GM21576 (cell line): Measurements from ENCODE around the gene ALX4.

Experiments used
- ATAC-seq: cut with Tn5 transposase; IDR thresholded peaks from one replicate; pipeline ENCODE4 v1.9.1; 2021; ENCODE audit warnings: mild to moderate bottlenecking, moderate library complexity; ENCODE audit not compliant: unreplicated experiment

ALX4 gene

DNA sequence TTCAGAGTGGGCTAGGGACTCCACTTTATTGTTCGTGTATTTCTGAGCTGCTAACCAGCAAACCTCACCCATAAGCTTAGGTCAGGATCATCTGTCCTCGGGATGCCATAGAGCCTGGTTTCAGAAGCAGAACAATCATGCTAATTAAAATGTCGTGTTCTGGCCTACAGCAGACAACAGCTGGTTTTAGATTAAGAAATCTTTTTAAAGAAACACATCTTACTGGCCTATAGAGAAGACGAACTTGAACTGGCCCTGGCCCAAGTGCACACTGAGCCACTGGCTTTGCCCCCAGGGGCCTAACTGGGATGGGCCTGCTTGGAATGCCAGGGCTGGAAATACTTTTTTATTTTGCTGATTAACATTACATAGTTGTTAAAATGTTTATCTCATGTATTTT lies 63.2 kb downstream of the ALX4 start:
- ATAC-seq: no peak

DNA sequence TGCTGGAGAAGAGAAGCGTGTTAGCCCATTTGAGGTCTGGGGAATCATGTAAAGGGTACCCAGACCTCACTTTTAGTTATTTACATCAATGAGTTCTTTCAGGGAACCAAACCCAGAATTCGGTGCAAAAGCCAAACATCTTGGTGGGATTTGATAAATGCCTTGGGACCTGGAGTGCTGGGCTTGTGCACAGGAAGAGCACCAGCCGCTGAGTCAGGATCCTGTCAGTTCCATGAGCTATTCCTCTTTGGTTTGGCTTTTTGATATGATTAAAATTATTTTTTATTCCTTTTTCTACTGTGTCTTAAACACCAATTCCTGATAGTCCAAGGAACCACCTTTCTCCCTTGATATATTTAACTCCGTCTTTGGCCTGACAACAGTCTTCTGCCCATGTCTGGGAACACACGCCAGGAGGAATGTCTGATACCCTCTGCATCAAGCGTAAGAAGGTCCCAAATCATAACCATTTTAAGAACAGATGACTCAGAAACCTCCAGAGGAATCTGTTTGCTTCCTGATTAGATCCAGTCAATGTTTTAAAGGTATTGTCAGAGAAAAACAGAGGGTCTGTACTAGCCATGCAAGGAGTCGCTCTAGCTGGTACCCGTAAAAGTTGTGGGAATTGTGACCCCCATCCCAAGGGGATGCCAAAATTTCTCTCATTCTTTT lies 65.2 kb downstream of the ALX4 start:
- ATAC-seq: no peak

DNA sequence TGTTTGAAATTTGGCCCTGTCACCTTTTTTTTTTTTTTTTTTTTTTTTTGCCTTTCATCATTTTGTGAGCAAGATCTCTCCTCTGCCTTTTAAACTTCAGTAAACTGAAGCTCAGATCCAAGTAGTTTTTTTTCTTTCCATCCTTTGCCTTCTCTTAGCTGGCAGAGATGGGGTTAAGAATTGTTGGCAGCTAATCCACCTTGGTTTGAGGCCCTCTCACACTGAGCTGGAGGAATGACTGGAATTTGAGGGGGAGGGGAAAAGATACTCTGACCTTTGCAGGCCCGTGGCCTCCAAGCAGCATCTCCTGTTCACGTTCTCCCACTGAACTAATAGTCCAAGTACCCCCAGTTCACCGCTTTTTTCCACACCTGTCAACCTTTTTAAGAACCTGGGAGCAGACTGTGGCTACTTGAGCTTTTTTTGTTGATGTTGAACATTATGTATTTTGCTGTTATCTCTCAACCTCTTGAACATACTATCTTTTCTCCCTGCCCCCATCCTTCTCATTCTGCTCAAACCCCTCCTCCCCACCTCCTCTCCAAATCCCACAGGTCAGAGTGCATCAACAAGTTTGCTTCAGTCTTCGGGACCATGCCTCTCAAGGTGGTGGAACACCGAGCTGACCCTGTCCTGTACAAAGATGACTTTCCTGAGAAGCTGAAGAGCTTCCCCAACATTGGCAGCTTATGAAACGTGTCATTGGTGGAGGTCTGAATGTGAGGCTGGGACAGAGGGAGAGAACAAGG lies 66.2 kb downstream of the ALX4 start:
- ATAC-seq: no peak

DNA sequence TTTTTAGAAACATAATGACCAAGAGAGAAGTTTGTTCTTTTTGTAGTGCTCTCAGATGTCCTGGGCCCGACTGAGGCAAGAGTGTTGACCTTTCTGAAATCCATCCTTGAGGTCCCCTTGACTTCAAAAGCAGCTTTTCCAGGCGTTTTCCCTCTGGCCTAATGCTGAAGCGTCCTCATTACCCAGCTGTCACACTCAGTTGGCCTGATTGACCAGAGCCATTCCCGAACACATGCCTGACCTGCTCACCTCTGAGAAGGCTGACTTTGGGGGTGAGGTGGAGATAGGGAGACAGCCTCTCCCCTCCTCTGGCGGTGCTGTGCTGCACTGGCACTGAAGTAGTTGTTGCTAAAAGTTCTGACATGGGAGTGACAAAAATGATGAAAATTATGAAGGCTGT lies 66.9 kb downstream of the ALX4 start:
- ATAC-seq: no peak

DNA sequence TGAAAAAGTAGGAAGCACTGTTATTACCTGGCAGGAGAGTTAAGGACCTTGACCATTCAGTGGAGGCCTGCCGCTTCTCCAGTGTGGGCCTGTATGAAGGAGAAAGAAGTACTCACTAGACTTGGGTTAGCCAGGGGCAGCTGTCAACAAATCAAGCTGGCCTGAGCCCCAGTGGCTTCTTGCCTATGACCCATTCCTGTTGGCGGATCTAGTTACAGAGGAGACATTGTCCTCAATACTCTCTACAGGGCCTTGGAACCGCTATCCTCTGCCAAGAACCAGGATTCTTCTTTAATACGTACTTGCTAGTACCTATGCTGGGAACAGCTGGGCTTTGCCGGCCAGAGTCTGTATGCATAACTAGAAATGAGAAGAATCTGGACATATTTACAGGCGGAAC lies 68.1 kb downstream of the ALX4 start:
- no peak for ATAC-seq

DNA sequence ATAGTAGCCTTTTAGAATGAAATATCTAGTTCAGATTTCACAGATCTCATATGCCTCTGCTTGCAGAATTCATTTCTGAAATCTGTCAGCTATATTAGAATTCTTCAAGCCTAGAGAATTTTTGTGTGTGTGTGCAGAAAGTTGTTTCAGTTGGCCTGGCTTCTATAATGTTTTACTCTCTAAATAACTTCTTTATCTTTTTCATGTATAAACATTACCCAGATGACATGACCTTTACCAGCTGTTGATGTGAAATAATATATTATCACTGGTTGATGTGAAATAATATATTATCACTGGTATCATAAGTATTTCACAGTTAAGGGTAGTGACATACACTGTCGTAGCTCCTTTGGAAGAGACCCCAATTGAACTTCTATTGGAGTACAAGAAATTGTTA lies 72.8 kb downstream of the ALX4 start:
- ATAC-seq: no peak

DNA sequence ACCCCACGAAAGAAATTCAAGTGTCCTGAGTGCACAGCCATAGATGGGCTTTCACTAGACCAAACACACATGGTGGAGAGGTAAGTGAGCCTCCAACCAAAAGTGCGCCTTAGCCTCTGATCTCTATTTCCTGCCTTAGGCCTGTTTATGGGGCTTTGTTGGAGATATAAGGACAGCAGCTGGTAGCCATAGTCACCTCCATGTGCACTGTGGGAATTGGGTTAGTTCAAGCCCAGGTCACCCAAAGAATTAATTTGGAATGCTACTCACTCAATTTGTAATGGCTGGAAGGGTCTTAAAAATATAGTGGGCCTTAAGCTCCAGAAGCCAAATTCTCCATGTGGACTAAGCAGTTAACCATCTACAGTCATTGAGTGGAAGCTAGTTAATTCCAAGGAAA lies 73.6 kb downstream of the ALX4 start:
- ATAC-seq: no peak

DNA sequence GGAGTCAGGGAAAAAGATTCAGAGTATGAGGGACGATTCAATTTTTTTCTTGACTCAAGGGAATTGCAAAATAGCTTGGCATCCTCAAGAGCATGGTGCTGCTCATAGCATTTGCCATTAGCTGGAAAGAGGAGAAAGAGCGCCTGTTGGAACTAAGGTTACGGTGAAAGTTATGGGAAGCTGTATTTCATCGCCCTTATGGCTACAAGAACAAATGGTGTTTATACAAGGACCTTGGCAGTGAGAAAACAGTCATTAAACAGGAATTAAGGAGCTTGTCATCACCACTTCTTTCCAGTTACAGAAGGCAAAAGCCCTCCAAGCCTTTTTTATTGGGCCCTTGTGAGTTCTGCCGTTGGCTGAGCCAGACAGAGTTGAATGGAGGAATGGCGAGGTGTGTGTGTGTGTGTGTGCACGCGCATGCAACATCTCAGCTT lies 74.2 kb downstream of the ALX4 start:
- ATAC-seq: no peak

DNA sequence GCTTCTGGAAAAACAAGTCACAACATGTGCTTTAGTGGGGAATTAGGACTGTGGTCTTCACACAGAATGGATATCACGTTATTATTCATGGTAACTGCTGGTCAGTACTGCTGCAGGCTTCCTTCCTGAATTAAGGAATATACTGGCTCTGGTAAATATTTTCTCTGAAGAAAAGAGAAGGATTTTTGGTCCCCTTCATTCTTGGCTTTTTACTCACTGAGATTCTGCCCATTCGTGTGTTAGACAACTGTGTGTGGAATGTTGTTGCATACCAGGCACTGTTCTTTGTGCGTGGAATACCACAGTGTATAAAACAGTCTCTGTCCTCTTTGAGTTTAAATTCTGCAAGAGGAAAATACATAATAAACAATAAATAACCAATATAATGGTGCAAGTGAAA lies 80.3 kb downstream of the ALX4 start:
- ATAC-seq: no peak

DNA sequence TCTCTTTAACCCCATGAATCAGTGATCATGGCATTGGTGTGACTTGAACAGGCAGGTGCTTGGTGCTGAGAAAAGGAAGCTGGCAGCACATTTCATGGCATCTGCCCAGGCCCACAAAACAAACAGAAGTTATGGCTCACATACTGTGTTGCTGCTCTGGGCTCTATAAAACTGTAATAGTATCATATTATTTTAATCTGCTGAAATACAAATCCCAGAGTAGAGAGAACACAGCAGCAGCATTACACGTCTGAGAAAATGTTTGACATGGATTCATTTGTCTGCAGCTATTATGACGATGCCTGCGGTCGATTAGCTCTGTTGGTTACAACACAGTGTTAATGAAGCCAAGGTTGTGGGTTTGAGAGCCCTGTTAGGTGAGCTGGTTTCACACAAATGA lies 80.8 kb downstream of the ALX4 start:
- ATAC-seq: no peak

DNA sequence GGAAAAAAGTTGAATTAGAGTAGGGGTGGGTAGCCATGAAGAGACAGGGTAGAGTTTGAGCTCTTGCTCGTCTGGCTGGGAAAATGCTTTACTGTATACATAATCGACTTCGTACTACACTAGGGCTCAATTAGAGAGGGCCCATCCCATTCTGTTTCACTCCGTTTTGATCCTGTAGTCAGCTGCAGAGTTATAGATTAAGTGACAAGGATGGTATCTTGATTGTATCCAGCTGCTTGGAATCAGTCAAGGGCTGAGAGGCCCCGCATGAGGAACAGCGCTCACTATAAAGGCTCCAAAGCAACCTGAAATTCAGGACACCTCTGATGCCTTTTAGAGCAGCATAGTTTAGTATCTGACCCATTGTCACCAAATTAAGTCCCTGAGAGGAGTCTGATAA lies 81.6 kb downstream of the ALX4 start:
- ATAC-seq: no peak

DNA sequence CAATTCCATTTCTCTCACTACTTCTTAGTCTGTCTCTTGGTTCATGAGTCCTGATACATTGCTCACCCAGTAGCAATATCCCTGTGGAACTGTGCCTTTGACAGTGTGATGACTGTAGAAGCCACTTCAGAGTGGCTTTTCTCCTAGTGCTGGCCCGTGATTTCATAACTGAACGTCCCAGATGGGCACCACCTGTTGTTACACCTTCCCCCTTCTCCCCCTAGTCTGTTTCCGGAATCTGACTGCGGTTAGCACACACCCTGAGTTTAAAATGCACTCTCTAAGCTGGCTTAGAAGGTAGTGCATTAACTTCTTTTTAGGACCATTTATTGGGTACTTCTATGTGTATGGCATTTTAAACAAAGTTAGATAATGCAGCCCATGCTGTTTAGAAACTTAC lies 83.0 kb downstream of the ALX4 start:
- no peak for ATAC-seq

DNA sequence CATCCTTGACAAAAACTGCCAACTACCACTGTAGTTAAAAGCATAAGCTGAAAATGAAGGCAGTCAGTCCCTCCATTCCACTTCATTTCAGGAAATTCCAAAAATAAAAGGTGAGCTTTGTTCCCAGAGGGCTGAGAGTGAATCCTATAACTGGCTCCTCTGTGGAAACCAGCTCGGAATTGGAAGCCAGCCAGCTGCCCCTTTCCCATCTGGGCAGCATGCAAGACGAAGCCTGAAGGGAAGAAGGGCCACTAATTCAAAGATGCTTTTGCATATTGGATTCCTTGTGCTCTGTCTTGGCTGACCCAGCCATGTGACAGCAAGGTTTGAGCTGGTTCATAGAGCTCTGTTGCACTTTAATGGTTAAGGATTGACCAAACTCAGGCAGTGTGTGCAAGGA lies 83.4 kb downstream of the ALX4 start:
- ATAC-seq: no peak

DNA sequence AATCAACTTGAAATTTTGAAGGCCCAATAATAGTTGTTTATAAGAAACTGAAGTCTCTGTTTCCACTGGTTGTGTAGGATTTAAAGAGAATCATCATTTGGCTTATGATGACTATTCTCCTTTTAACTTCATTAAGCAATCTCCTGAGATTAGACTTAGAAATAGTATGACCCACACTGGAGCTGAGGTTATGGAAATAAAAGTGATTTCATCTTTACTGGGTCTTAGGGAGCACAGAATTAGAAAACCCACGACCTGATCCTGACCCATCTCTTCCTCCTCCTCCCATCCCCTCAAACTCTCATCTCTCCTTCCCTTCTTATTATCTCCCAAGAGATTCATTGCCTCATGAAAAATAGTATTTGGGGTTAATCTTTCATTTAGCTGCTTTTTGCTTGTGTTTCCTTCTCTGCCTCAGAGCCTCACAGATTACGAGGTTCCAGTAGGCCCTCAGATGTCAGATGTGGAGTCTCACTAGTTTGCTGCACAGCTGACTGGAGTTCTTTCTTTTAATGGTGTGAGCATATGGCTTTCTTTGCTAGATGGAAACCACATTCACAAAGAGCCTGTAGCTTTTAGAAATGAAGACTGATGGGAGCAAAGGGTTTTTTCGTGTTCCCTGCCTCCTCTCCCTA lies 85.0 kb downstream of the ALX4 start:
- no peak for ATAC-seq

DNA sequence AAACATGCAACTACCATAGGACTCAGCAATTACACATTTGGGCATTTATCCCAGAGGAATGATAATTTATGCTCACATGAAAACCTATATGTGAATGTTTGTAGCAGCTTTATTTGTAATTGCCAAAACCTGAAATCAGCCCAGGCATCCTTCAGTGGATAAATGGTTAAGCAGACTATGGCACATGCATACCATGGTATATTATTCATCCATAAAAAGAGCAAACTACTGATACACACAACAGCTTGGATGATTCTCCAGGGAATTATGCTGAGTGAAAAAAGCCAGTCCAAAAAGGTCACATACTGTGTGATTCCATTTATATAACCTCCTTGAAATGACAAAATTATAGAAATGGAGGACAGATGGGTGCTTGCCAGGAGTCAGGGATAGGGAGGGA lies 86.7 kb downstream of the ALX4 start:
- no peak for ATAC-seq

DNA sequence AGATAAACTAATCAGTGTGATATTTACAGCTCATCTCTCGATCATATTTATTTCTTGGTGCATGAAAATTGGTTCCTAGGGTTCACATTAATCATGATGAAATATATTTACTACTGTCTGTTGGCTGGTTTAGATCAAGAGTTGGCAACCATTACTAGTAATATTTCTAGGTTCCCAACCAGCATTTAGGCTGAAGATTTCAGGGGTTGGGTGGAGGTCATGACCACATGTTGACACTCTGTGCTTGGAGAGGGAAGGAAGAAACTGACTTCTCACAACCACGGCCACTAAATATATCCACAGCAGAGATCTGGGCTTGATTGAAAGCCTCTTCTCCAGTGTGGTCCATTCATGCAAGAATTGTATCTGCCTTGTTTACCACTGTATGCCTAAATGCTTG lies 87.9 kb downstream of the ALX4 start:
- ATAC-seq: no peak

DNA sequence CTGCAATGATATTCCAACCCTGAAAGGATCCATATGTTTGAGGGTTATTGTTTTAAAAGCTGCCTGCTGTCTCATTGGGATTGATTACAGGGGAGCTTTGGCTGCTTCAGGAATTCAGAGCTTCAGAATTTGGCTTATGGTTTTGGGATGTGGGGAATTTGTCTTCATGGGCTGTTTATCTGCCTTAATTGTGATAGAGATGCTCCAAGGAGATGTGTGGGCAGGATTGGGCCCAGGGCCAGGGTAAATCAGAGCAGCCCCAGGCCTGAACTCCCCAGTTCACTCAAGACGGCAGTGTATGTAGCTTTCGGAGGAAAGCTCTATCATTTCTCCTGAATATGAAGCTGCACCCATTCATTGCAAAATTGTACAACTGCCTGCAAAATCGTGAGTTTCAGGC lies 88.5 kb downstream of the ALX4 start:
- ATAC-seq: no peak

DNA sequence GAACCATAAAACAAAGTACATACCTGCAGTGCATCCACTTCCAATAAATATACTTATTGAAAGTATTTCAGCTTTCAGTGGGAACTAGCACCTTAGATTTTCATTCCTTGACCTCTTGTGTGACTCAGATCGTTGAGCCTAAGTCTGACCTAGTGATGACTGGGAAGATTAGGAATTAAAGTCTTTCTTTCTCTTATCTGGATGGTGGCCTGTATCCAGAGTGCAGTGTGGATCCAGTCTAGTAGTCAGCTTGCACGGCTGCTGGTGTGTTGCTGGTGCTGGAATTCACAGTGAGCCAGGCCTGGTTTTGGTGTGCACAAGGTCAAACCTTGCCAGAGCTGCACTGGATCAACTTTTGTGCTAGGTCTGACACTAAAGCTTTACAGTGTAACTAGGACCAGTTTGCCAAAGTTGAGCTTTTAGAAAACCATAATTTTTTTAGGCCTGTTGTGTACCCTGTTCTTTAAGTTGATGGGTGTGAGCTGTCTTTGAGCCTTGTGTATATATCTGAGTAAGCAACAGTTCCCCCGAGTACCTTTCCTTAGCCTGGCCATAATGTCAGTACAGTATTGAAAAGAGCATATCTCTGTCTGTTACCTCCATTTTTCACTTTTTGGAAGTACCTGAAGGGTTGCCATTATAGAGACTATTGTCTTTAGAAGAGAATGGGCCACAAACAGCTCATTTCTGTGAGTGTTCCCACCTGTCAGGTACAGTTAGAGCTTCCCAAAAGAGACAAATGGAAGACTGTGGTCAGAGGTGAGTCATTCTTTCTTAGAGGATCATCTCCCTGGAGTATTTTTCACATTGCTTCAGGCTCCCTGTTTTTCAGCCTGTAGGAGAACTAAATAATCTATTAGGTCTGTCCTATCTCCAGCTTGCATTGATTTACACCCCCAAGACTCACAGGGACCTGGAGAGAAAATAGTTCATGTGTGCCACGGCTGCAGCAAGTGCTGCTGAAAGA lies 89.8 kb downstream of the ALX4 start:
- no peak for ATAC-seq

DNA sequence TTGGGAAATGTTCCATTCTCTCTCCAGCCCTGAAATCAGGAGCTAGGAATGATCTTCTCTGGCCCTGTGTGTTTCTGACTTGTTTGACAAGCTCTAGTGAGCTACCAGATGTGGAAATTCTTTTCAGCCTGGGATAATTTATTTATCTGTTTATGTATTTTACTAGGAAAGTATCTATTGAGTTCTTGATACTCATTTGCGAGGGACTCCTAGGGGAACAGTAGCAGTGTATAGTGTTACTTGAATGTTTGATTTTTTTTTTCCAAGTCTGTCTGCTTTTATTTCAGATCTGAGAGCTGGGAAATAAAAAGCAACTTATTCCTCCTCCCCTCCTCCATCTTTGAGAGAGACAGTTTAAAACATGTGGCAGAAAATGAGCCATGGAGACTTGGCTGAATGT lies 92.5 kb downstream of the ALX4 start:
- no peak for ATAC-seq

DNA sequence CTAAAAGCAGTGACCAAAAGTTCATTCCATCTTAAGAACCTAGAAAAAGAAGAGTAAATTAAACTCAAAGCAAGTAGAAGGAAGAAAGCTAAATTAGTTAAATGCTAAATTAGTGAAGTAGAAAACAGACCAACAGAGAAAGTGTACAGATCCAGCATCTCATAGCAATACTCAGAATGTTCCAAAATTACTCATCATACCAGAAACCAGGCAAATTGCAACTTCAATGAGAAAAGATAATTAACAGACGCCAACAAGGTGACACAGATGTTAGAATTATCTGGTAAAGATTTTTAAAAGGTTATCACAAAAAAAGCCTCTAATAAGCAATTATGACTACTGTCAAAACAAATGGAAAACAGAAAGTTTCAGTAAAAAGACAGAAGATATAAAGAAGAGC lies 96.8 kb downstream of the ALX4 start:
- no peak for ATAC-seq

DNA sequence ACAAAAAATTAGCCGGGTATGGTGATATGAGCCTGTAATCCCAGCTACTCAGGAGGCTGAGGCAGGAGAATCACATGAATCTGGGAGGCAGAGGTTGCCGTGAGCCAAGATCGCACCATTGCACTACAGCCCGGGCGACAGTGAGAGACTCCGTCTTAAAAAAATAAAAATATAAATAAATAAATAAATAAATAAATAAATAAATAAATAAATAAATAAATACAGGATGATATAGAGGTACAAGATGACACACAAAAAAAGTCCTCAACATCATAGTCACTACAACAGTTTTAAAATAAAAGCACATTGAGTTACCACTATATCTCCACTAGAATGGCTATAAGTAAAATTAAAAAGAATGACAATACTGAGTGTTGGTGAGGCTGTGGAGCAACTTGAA lies 97.8 kb downstream of the ALX4 start:
- ATAC-seq: no peak
